GM23248 (cell line): ENCODE measurements around the gene TNK1. TPM values are rescaled to one million over a fixed set of nuclear protein-coding genes. Genes with fewer than 3 reads are reported as not detected.
A peak's percentile ranks its signal among the peaks of the same experiment; 100 is the strongest.
"Not testable (repeated sequence)": the region's sequence is repeated elsewhere in the genome, so short reads cannot be mapped to it uniquely, and the experiment has no call there.

Source experiments
- DNase-seq: peaks from one replicate; pipeline ENCODE4 v3.0.0-alpha.2; 2015
- H2AFZ ChIP-seq: fragments of 200-600 bp; sonication (generic); 2 replicates; pipeline ENCODE4 v1.6.1; 2016; ENCODE audit warnings: antibody characterized with exemption
- H3F3A ChIP-seq: fragments of 200-600 bp; sonication (generic); 2 replicates; pipeline ENCODE4 v1.6.1; 2016; ENCODE audit warnings: mild to moderate bottlenecking, antibody characterized with exemption, mixed run types; ENCODE audit not compliant: insufficient read depth
- H3K27ac ChIP-seq: fragments of 200-600 bp; sonication (generic); 2 replicates; pipeline ENCODE4 v1.5.1; 2016; ENCODE audit warnings: mild to moderate bottlenecking
- H3K27me3 ChIP-seq: fragments of 200-600 bp; sonication (generic); replicated peaks from 2 replicates; pipeline ENCODE4 v1.6.1; 2016; ENCODE audit warnings: mild to moderate bottlenecking; ENCODE audit not compliant: insufficient read depth
- H3K36me3 ChIP-seq: fragments of 200-600 bp; sonication (generic); 2 replicates; pipeline ENCODE4 v1.6.1; 2016; ENCODE audit warnings: low read depth, mild to moderate bottlenecking
- H3K4me1 ChIP-seq: fragments of 200-600 bp; sonication (generic); 2 replicates; pipeline ENCODE4 v1.6.1; 2016; ENCODE audit warnings: mild to moderate bottlenecking; ENCODE audit not compliant: insufficient read depth
- H3K4me2 ChIP-seq: fragments of 200-600 bp; sonication (generic); one replicate; pipeline ENCODE4 v1.6.1; 2016; ENCODE audit warnings: mild to moderate bottlenecking; ENCODE audit not compliant: unreplicated experiment
- H3K4me3 ChIP-seq: fragments of 200-600 bp; sonication (generic); 2 replicates; pipeline ENCODE4 v1.5.1; 2016; ENCODE audit warnings: mild to moderate bottlenecking
- H3K79me2 ChIP-seq: fragments of 200-600 bp; sonication (generic); 2 replicates; pipeline ENCODE4 v1.6.1; 2016; ENCODE audit warnings: mild to moderate bottlenecking; ENCODE audit not compliant: insufficient read depth
- H3K9ac ChIP-seq: fragments of 200-600 bp; sonication (generic); 2 replicates; pipeline ENCODE4 v1.6.1; 2016; ENCODE audit warnings: mild to moderate bottlenecking
- H3K9me2 ChIP-seq: fragments of 200-600 bp; sonication (generic); 2 replicates; pipeline ENCODE4 v1.6.1; 2016; ENCODE audit warnings: mixed run types, mild to moderate bottlenecking, moderate library complexity; ENCODE audit not compliant: insufficient read depth
- H3K9me3 ChIP-seq: fragments of 200-600 bp; sonication (generic); one replicate; pipeline ENCODE4 v1.6.1; 2017; ENCODE audit warnings: low read depth
- H4K20me1 ChIP-seq: fragments of 200-600 bp; sonication (generic); 2 replicates; pipeline ENCODE4 v1.6.0; 2016; ENCODE audit not compliant: insufficient read depth
- EZH2 ChIP-seq: fragments of 200-600 bp; sonication (generic); IDR thresholded peaks from 2 replicates; pipeline ENCODE4 v1.6.1; 2018; ENCODE audit warnings: antibody characterized with exemption, mild to moderate bottlenecking; ENCODE audit not compliant: insufficient read depth, poor library complexity, severe bottlenecking
- EZH2phosphoT487 ChIP-seq: fragments of 200-600 bp; sonication (generic); IDR thresholded peaks from 2 replicates; pipeline ENCODE4 v1.6.1; 2018; ENCODE audit warnings: antibody characterized with exemption, moderate library complexity, mild to moderate bottlenecking, low read depth; ENCODE audit not compliant: insufficient read depth
- WGBS, 2 experiments: methylation state at CpG; one replicate each; pipeline ENCODE4 v1.1.6; 2015 to 2017; ENCODE audit warnings: low lambda C conversion rate in 2 of 2, low coverage in 1 of 2; ENCODE audit errors: missing lambda C conversion rate in 2 of 2; 5-methylcytosine and 5-hydroxymethylcytosine counted together
- in situ Hi-C: fragments of 300-500 bp; cut with MboI; formaldehyde crosslinking; loops from 2 replicates; pipeline ENCODE4 v1.15.0; 2020
- polyA plus RNA-seq: library from polyadenylated mRNA; unstranded; fragments of >200 nt; fragmentation: Nextera tagmentation; extraction: Ambion mirVana; gene quantifications from 2 replicates; pipeline ENCODE4 v1.2.1, GENCODE V29; 2016
- total RNA-seq: library from RNA; depleted of rRNA; stranded (reverse); fragments of >200 nt; shearing (Covaris generic); gene quantifications from 2 replicates; pipeline ENCODE4 v1.2.3, GENCODE V29; 2014

The TNK1 gene
- total and polyA plus RNA-seq, 2 experiments from 2014 or later, result 0.43 to 1.2 TPM

DNA sequence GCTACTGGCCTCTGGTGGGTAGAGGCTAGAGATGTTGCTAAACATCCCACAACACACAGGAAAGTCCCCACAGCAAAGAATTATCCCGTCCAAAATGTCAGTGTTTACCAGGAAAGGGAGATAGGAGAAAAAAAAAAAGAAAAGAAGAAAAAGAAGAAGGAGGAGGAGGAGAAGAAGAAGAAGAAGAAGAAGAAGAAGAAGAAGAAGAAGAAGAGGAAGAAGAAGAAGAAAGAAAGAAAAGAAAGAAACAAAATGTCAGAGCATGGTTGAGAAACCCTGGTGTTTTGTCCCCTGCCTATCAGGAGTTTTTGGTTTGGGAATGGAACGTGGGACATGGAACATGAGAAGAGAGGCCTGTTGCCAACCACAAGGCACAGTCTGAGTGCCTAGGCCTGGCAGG lies 23.5 kb upstream of the TNK1 start:
- H3F3A ChIP-seq, result peaks cover 17% of the 10 kb centered on the region
- no peaks in the 10 kb centered on the region for H4K20me1 ChIP-seq
- H3K4me1 ChIP-seq, result peaks cover 19% of the 10 kb centered on the region
- no peak for DNase-seq
- no peaks in the 10 kb centered on the region for H3K36me3 ChIP-seq
- H3K27ac ChIP-seq, result no peak overlapping the region
- peaks cover 27% of the 10 kb centered on the region for H3K79me2 ChIP-seq
- H3K9me3 ChIP-seq, result no peaks in the 10 kb centered on the region
- no peak overlapping the region for H3K4me3 ChIP-seq
- peak overlapping the region; percentile 27; the same call in 1 of the 2 replicates for H2AFZ ChIP-seq
- no peak overlapping the region for H3K4me2 ChIP-seq
- H3K9ac ChIP-seq, result no peak overlapping the region
- TF ChIP-seq EZH2 (no peak), EZH2phosphoT487 (no peak)
- no peaks in the 10 kb centered on the region for H3K9me2 ChIP-seq
- no peaks in the 10 kb centered on the region for H3K27me3 ChIP-seq
- 30 to 43% methylated on average over 2 of the region's 2 CpGs for WGBS, 2 experiments
- in situ Hi-C loops, result no loop called here

DNA sequence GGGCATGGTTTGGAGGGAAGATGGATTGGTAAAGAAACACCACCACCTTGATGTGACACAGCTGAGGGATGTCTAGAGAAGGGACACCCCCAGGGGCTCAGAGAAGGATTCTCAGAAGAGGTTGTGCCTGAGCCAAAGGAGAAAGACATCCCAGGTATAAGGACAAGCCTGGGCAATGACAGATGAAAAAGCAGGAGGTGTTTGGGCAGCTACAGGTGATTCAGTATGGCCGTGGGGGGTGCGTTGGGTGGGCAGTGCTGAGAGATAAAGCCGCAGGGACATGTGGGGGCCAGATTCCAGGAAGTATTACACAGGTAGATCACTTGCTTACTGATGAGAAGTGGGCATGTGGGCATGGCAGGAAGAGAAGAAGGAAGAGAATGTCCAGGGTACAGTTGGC lies 19.0 kb upstream of the TNK1 start:
- 2 to 6% methylated on average over 3 of the region's 3 CpGs for WGBS, 2 experiments
- no peaks in the 10 kb centered on the region for H3K9me3 ChIP-seq
- H3K9me2 ChIP-seq, result no peaks in the 10 kb centered on the region
- H4K20me1 ChIP-seq, result no peaks in the 10 kb centered on the region
- no peak overlapping the region for H3K4me2 ChIP-seq
- 0 out of 2 replicates have a peak, but pooled peaks cover 5% of the 10 kb centered on the region for H3K4me1 ChIP-seq
- DNase-seq, result no peak
- no peaks in the 10 kb centered on the region for H3K36me3 ChIP-seq
- H3K4me3 ChIP-seq, result no peak overlapping the region
- H3F3A ChIP-seq, result peaks cover 5% of the 10 kb centered on the region; the same call in 1 of the 2 replicates
- H3K79me2 ChIP-seq, result no peaks in the 10 kb centered on the region
- TF ChIP-seq EZH2phosphoT487, result no peak
- no peak for TF ChIP-seq EZH2
- no peak overlapping the region for H2AFZ ChIP-seq
- H3K27me3 ChIP-seq, result no peaks in the 10 kb centered on the region
- H3K9ac ChIP-seq, result no peak overlapping the region
- H3K27ac ChIP-seq, result no peak overlapping the region
- in situ Hi-C loops, result no loop called here

DNA sequence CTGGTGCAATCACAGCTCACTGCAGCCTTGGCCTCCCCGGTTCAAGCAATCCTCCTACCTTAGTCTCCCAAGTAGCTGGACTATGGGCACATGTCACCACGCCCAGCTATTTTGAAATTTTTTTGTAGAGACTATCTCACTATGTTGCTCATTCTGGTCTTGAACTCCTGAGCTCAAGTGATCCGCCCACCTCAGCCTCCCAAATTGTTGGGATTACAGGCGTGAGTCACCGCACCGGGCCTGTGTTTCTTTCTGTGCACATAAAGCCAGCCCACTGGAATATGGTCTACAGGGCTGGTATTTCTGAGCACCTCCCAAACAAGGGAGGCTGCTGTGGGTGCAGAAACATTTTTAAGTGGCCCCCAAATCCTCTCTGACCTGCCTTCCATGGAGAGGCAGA lies 17.6 kb upstream of the TNK1 start:
- Histone ChIP-seq H3K9ac (no peak overlapping the region), H3K4me3 (no peak overlapping the region), H3K9me2 (no peaks in the 10 kb centered on the region), H4K20me1 (no peaks in the 10 kb centered on the region), H3K4me1 (0 out of 2 replicates have a peak, but pooled peaks cover 5% of the 10 kb centered on the region), H2AFZ (peak overlapping the region; percentile 66), H3K9me3 (no peaks in the 10 kb centered on the region), H3F3A (peaks cover 5% of the 10 kb centered on the region; the same call in 1 of the 2 replicates), H3K4me2 (peak overlapping the region; percentile 18), H3K79me2 (no peaks in the 10 kb centered on the region), H3K36me3 (no peaks in the 10 kb centered on the region), H3K27me3 (no peaks in the 10 kb centered on the region), H3K27ac (peak overlapping the region; percentile 63)
- TF ChIP-seq EZH2phosphoT487 (no peak), EZH2 (no peak)
- DNase-seq, result peak; percentile 84
- 12 to 14% methylated on average over 6 of the region's 6 CpGs for WGBS, 2 experiments
- in situ Hi-C loops, result no loop called here

DNA sequence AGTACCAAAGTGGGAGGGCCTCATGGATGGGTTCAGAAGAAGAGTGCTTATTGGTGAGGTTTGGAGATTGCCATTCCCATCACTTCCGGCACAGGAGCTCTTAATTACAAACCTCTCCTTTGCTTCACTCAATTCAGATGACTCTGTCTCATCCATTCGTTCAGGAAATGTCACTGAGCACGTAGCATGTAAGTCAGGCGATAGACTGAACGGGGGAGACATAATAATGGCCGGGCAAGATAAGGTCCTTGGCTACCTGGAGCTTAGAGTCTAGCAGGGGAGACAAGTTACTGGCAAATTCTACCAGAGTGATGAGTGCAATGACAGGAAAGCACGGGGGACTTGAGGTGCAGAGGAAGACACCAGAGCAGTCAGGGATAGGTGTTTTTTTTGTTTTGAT lies 14.9 kb upstream of the TNK1 start:
- H4K20me1 ChIP-seq, H3K27ac ChIP-seq, DNase-seq, H3K9ac ChIP-seq, H3K79me2 ChIP-seq, H2AFZ ChIP-seq, H3K4me3 ChIP-seq, H3K27me3 ChIP-seq, H3K4me1 ChIP-seq, H3K9me2 ChIP-seq, H3F3A ChIP-seq, H3K36me3 ChIP-seq, H3K4me2 ChIP-seq, in situ Hi-C loops, H3K9me3 ChIP-seq: not testable (repeated sequence)
- WGBS, 2 experiments, result 79 to 81% methylated on average over 6 to 7 of the region's 7 CpGs

DNA sequence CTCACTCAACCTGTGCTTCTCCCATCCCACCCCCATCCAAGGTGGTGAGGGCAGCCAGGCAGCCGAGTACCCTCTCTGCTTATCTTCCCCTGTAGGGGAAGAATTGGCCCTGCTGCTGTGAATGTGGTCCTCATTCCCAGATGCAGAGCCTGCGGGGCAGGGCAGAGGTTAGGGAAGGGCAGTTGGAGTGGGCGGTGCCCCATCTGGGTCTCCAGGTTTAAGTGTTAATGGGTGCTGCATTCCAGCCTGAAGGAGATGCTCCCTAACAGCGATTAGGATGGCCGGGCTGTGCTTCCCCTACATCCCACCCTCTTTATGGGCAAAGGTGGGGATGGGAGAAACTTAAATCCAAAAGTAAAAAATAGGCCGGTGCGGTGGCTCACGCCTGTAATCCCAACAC lies 13.8 kb upstream of the TNK1 start:
- no peaks in the 10 kb centered on the region for H3K79me2 ChIP-seq
- 90 to 97% methylated on average over 8 of the region's 8 CpGs for WGBS, 2 experiments
- in situ Hi-C loops, result no loop called here
- no peaks in the 10 kb centered on the region for H3K9me3 ChIP-seq
- H3K4me1 ChIP-seq, result 0 out of 2 replicates have a peak, but pooled peaks cover 5% of the 10 kb centered on the region
- H3K9me2 ChIP-seq, result no peaks in the 10 kb centered on the region
- H3K27me3 ChIP-seq, result no peaks in the 10 kb centered on the region
- TF ChIP-seq EZH2phosphoT487, result no peak
- no peak for TF ChIP-seq EZH2
- peaks cover 5% of the 10 kb centered on the region; the same call in 1 of the 2 replicates for H3F3A ChIP-seq
- no peaks in the 10 kb centered on the region for H4K20me1 ChIP-seq
- H3K9ac ChIP-seq, result no peak overlapping the region
- H3K4me3 ChIP-seq, result no peak overlapping the region
- no peak for DNase-seq
- H3K4me2 ChIP-seq, result no peak overlapping the region
- no peak overlapping the region for H2AFZ ChIP-seq
- no peak overlapping the region for H3K27ac ChIP-seq
- no peaks in the 10 kb centered on the region for H3K36me3 ChIP-seq
